ENCODE measurements around the gene MOB3B. TPM values are rescaled to one million over a fixed set of nuclear protein-coding genes. Genes with fewer than 3 reads are reported as not detected.

MOB3B gene
- total RNA-seq, 1 donor from 2014 or later: 1.1 TPM

GRCh38 chr9:27514551-27514950 is 15.1 kb downstream of the MOB3B start:
- DNase-seq (ENCODE audit: low read depth) (no peak), FAIRE-seq (no peak)
- no peaks in the 10 kb centered on the region for H3K36me3 ChIP-seq (ENCODE audit: control insufficient read depth, insufficient read depth, low read length)
- H3K4me3 ChIP-seq (ENCODE audit: low read depth, low read length): no peak overlapping the region
- no peaks in the 10 kb centered on the region for H3K27me3 ChIP-seq (ENCODE audit: control insufficient read depth, insufficient read depth, low read length)
- TF ChIP-seq CTCF (IDR thresholded peaks at IDR 0.05; ENCODE audit: insufficient read depth, low read length, severe bottlenecking): no peak

GRCh38 chr9:27511771-27512170 is 17.8 kb downstream of the MOB3B start:
- DNase-seq (ENCODE audit: low read depth) (no peak), FAIRE-seq (no peak)
- no peak overlapping the region for H3K4me3 ChIP-seq (ENCODE audit: low read depth, low read length)
- TF ChIP-seq CTCF (IDR thresholded peaks at IDR 0.05; ENCODE audit: insufficient read depth, low read length, severe bottlenecking): no peak
- no peaks in the 10 kb centered on the region for H3K27me3 ChIP-seq (ENCODE audit: control insufficient read depth, insufficient read depth, low read length)
- no peaks in the 10 kb centered on the region for H3K36me3 ChIP-seq (ENCODE audit: control insufficient read depth, insufficient read depth, low read length)

DNA sequence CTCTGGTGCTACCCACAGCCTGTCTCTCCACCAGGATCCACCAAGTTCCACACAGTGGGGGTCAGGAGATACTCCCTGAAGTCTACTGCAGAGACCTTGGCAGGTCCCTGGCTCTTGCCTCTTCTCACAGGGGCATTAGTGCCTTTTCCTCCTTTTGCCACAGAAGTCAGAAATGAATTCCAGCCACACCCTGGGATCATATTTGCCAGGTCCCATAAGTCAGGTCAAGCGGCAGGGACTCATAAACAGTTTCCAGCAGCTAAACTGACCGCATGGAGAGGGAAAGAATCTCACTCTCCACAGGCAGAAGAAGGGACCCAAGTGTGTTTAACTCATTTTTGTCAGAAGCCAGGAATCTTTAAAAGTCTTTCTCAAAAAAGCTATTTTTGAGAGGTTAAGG is 18.8 kb downstream of the MOB3B start:
- no peak for TF ChIP-seq CTCF (IDR thresholded peaks at IDR 0.05; ENCODE audit: insufficient read depth, low read length, severe bottlenecking)
- FAIRE-seq (no peak), DNase-seq (ENCODE audit: low read depth) (no peak)
- H3K36me3 ChIP-seq (ENCODE audit: control insufficient read depth, insufficient read depth, low read length): no peaks in the 10 kb centered on the region
- H3K4me3 ChIP-seq (ENCODE audit: low read depth, low read length): no peak overlapping the region
- H3K27me3 ChIP-seq (ENCODE audit: control insufficient read depth, insufficient read depth, low read length): no peaks in the 10 kb centered on the region

GRCh38 chr9:27506981-27507380 is 22.6 kb downstream of the MOB3B start:
- H3K36me3 ChIP-seq (ENCODE audit: control insufficient read depth, insufficient read depth, low read length): no peaks in the 10 kb centered on the region
- no peak for TF ChIP-seq CTCF (IDR thresholded peaks at IDR 0.05; ENCODE audit: insufficient read depth, low read length, severe bottlenecking)
- no peak for FAIRE-seq

GRCh38 chr9:27505744-27506161 is 23.9 kb downstream of the MOB3B start:
- peak; percentile 85 for DNase-seq (ENCODE audit: low read depth)
- no peak for TF ChIP-seq CTCF (IDR thresholded peaks at IDR 0.05; ENCODE audit: insufficient read depth, low read length, severe bottlenecking)
- peak; percentile 73 for FAIRE-seq
- Histone ChIP-seq H3K4me3 (ENCODE audit: low read depth, low read length) (no peak overlapping the region), H3K36me3 (ENCODE audit: control insufficient read depth, insufficient read depth, low read length) (no peaks in the 10 kb centered on the region), H3K27me3 (ENCODE audit: control insufficient read depth, insufficient read depth, low read length) (no peaks in the 10 kb centered on the region)

More at GRCh38 chr9:27506981-27507380, 22.6 kb downstream of the MOB3B start:
- H3K4me3 ChIP-seq (ENCODE audit: low read depth, low read length): no peak overlapping the region
- DNase-seq (ENCODE audit: low read depth): no peak
- H3K27me3 ChIP-seq (ENCODE audit: control insufficient read depth, insufficient read depth, low read length): no peaks in the 10 kb centered on the region

DNA sequence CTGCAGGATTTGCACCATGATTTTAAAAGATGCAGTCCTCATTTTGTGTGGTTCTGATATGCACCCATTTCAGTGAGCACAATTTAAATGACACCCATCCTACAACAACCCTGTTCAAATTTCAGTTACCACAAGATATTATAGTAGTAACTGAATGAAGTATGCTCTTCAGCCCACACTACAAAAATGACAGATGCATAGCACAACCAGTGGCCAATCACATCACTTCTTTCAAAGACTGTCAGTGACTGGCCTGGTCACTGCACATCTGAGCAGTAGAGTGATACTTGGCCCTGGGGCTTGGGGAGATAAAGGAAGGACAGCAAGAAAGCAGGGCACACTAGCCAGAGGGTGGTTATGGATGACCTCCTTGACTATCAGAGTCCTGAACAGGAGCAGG is 25.4 kb downstream of the MOB3B start:
- no peak for DNase-seq (ENCODE audit: low read depth)
- no peak for TF ChIP-seq CTCF (IDR thresholded peaks at IDR 0.05; ENCODE audit: insufficient read depth, low read length, severe bottlenecking)

More for the DNA sequence above, 25.4 kb downstream of the MOB3B start:
- Histone ChIP-seq H3K4me3 (ENCODE audit: low read depth, low read length) (no peak overlapping the region), H3K36me3 (ENCODE audit: control insufficient read depth, insufficient read depth, low read length) (no peaks in the 10 kb centered on the region), H3K27me3 (ENCODE audit: control insufficient read depth, insufficient read depth, low read length) (no peaks in the 10 kb centered on the region)
- no peak for FAIRE-seq

All from bronchial epithelial cell (primary cell).